T-helper 2 cell treated with Interferon-gamma antibody and Interleukin-4, amounts not matched to agents 100 ng/mL and 5 ng/mL, for 36 hours (primary cell): Measurements from ENCODE around the gene SAMD4B. TPM values are rescaled to one million over a fixed set of nuclear protein-coding genes. Genes with fewer than 3 reads are reported as not detected.

Experiments
- intact Hi-C: fragments of 100-400 bp; cut with micrococcal nuclease; formaldehyde crosslinking; loops from one replicate; pipeline ENCODE4 v1.15.1; 2023
- total RNA-seq: library from RNA; stranded (reverse); gene quantifications from 2 replicates; pipeline ENCODE4 v1.2.3, GENCODE V29; 2022

Gene SAMD4B, protein sequence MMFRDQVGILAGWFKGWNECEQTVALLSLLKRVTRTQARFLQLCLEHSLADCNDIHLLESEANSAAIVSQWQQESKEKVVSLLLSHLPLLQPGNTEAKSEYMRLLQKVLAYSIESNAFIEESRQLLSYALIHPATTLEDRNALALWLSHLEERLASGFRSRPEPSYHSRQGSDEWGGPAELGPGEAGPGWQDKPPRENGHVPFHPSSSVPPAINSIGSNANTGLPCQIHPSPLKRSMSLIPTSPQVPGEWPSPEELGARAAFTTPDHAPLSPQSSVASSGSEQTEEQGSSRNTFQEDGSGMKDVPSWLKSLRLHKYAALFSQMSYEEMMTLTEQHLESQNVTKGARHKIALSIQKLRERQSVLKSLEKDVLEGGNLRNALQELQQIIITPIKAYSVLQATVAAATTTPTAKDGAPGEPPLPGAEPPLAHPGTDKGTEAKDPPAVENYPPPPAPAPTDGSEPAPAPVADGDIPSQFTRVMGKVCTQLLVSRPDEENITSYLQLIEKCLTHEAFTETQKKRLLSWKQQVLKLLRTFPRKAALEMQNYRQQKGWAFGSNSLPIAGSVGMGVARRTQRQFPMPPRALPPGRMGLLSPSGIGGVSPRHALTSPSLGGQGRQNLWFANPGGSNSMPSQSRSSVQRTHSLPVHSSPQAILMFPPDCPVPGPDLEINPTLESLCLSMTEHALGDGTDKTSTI
- total RNA-seq = 45.2 and 46.1 TPM in 2 replicates

DNA sequence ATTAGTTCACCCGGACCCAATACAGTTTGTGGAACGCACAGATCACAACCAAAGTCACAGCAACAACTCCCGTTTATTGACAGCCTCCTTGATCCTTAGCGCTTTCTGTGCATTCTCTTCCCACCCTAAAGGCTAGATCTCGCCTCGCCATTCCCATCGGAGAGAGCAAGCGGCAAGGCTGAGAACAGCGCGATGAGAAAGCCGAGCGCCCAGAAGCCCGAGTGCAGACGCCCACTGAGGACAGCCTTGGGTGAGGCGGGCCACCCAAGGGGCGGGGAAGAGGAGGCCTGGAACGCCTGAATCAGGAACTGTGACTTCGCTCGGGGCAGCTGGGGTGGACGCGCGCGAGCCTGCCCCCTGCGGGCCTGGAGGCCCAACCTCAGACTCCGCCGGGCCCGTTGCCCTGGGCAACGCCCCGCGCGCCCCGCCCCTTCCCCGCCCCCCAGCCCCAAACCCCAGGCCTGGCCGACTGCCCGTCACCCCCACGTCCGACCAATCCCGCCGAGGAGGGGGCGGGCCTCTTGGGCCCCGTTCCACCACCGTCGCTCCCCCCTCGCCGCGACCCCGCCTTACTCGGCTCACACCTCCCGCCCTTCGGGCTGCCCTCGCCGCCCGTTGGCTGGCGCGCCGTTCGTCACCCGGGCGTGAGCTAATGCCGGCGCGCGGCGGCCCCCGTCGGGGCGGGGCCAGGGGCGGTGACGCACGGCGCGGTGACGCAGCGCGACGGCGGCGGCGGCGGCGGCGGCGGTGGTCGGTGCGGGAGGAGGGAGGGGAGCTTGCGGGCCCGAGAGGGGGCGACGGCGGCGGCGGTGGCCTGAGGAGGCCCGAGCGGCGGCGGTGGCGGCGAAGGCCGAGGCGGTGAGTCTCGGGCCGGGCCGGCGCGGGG is at the start of gene SAMD4B:
Gene SAMD4B, plus strand, starts transcription at position 703 of the 886 bp plus-strand sequence. CDS start 14,473 bp downstream, outside the sequence.
- intact Hi-C loops = loop anchor here (1.0 kb wide), 3 partner anchors 49 to 220 kb away; partner anchors contain the start of genes MED29, PAF1 and PLEKHG2

DNA sequence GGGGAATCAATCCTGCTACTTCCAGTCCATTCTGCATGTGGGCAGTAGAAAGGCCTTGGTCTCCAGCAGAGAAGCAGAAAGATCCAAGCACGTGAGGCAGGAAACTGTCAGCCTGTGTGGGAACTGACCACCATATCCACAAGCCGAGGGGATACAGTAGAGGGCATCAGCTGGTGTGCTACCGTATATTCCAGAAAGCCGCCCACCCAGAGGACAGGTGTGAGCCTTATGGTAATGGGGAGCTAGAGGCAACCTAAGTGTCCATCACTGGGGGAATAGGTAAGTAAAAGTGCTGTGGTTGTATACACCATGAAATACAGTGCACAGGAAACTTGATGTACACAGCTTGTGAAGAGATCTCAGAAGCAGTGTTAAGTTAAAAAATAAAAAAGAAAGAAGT is 48.8 kb upstream of the SAMD4B start:
- intact Hi-C loops = no loop called here

- intact Hi-C loops = no loop called here
Observed at GRCh38 chr19:39296055-39296645, 46.1 kb upstream of the SAMD4B start, which contains the start of gene IFNL1. Gene IFNL1, plus strand, starts transcription at chr19:39296407. Its CDS starts 15 bp downstream, at chr19:39296422.

DNA sequence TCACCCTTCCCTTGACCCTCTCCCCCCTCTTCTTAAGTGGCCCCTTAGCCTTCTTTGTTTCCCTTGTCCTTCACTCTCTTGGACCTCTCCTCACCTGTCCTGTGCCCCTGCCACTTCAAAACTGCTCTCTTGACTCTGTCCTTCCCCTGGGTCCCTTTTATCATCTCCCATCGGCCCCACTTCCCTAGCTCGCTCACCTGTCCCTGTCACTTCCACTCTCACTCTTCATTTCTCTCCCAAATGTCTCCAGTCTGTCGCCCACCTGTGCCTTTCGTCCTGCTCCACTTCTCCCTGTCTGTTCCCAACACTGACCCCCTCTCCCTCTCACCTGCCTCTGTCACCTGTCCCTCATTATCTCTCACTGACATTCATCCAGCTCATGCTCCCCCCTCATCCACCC is 45.3 kb upstream of the SAMD4B start:
- intact Hi-C loops = no loop called here

- intact Hi-C loops = loop anchor here (2.0 kb wide), 1 partner anchor 23 kb away; the partner anchor contains the start of gene LRFN1
Observed at GRCh38 chr19:39297931-39298634, 44.1 kb upstream of the SAMD4B start.

GRCh38 chr19:39299404-39299803 is 42.8 kb upstream of the SAMD4B start:
- intact Hi-C loops = loop anchor here (2.0 kb wide), 1 partner anchor 21 kb away; the partner anchor contains the start of gene LRFN1

DNA sequence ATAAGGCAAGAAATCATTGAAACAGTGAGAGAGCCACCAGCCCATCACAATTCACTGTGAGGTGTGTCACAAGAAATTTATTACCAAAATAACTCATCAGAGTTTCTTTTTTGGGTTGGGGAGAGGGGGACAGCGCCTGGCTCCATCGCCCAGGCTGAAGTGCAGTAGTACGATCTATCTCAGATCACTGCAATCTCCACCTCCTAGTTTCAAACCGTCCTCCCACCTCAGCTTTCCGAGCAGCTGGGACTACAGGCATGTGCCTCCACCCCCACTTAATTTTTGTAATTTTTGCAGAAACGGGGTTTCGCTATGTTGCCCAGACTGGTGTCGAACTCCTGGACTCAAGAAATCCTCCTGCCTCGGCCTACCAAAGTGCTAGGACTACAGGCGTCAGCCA is 42.4 kb upstream of the SAMD4B start:
- intact Hi-C loops = loop anchor here (2.0 kb wide), 1 partner anchor 21 kb away; the partner anchor contains the start of gene LRFN1

DNA sequence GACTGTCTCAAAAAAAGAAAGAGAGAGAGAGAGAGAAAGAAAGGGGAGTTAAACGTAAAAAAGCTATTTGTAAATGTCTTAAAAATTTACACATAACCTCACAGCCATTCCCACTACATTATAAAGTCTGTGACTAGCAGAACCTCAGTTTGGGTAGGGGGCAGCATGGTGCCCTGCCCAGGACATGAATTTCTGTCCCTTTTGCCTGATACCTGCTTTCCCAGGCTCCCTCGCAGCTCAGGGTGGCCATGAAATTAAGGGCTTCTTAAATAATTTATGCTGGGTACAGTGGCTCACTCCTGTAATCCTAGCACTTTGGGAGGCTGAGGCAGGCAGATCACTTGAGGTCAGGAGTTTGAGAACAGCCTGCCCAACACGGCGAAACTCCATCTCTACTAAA is 41.2 kb upstream of the SAMD4B start:
- intact Hi-C loops = no loop called here

- intact Hi-C loops = no loop called here
Observed at GRCh38 chr19:39301562-39301961, 40.7 kb upstream of the SAMD4B start.

DNA sequence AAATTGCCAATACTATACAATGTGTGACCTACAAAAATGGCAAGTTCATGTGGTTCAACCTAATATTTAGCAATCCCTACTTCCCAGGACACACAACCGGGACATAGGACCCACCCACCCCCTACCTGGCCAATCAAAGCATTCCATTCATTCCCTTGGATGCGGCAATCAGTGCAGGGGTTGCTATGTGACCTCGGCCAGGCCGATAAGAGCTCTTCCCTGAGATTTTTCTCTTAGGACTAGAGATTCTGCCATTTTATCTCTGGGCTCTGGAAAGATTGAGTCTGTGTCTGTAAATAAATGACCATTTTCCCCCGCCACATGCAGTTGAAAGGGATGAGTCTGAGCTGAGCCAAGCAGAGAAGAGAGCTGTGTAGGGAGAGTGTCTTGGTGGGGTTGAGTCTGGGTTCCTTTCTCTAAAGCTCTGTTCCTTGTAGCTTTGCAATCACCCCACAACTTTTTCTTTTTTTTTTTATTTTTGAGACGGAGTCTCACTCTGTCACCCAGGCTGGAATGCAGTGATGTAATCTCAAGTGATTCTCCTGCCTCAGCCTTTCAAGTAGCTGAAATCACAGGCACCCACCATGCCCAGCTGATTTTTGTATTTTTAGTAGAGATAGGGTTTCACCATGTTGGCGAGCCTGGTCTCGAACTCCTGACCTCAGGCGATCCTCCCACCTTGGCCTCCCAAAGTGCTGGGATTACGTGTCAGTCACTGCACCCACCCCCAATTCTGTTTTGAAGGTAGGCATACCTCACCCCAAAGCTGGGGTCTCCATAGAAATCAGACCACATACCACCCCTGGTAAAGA is 38.6 kb upstream of the SAMD4B start:
- intact Hi-C loops = no loop called here

- intact Hi-C loops = no loop called here
Observed at GRCh38 chr19:39304185-39304513, 38.1 kb upstream of the SAMD4B start.

GRCh38 chr19:39304701-39305571 is 37.3 kb upstream of the SAMD4B start:
- intact Hi-C loops = no loop called here

GRCh38 chr19:39306075-39306474 is 36.1 kb upstream of the SAMD4B start:
- intact Hi-C loops = no loop called here

GRCh38 chr19:39307046-39307821 is 35.0 kb upstream of the SAMD4B start:
- intact Hi-C loops = no loop called here

GRCh38 chr19:39307822-39308530 is 34.2 kb upstream of the SAMD4B start:
- intact Hi-C loops = no loop called here

- intact Hi-C loops = no loop called here
Observed at GRCh38 chr19:39308531-39309304, 33.5 kb upstream of the SAMD4B start.
